Osteocyte (in vitro differentiated cells): ENCODE data around the gene HDGF. TPM values are rescaled to one million over a fixed set of nuclear protein-coding genes. Genes with fewer than 3 reads are reported as not detected.

ENCODE experiments used
- DNase-seq: peaks from one replicate; pipeline ENCODE4 v3.0.0; 2021; ENCODE audit warnings: mixed read lengths; ENCODE audit not compliant: unreplicated experiment; ENCODE audit errors: extremely low spot score
- H3K27ac Mint-ChIP-seq: one replicate; pipeline ENCODE4 v1.8.0; 2021; ENCODE audit warnings: mild to moderate bottlenecking, mixed read lengths; ENCODE audit not compliant: unreplicated experiment
- H3K27me3 Mint-ChIP-seq: one replicate; pipeline ENCODE4 v1.8.0; 2021; ENCODE audit warnings: mixed read lengths; ENCODE audit not compliant: unreplicated experiment
- H3K36me3 Mint-ChIP-seq: one replicate; pipeline ENCODE4 v1.8.0; 2021; ENCODE audit warnings: mixed read lengths; ENCODE audit not compliant: unreplicated experiment
- H3K4me1 Mint-ChIP-seq: one replicate; pipeline ENCODE4 v1.8.0; 2021; ENCODE audit warnings: mixed read lengths; ENCODE audit not compliant: unreplicated experiment
- H3K4me3 Mint-ChIP-seq: one replicate; pipeline ENCODE4 v1.8.0; 2021; ENCODE audit warnings: mild to moderate bottlenecking, moderate library complexity, mixed read lengths; ENCODE audit not compliant: unreplicated experiment
- H3K9me3 Mint-ChIP-seq: one replicate; pipeline ENCODE4 v1.8.0; 2021; ENCODE audit warnings: mixed read lengths; ENCODE audit not compliant: unreplicated experiment
- total RNA-seq: library from RNA; stranded (reverse); gene quantifications from 2 replicates; pipeline ENCODE4 v1.2.1, GENCODE V29; 2021
- TF ChIP-seq, protein P1 (sequence below): fragments of 200-600 bp; sonication (generic); IDR thresholded peaks from 2 replicates; pipeline ENCODE4 v1.5.0; 2021; ENCODE audit warnings: antibody characterized with exemption, mild to moderate bottlenecking, moderate library complexity

HDGF gene
- total RNA-seq, 1 donor from 2014 or later: 213 TPM

DNA sequence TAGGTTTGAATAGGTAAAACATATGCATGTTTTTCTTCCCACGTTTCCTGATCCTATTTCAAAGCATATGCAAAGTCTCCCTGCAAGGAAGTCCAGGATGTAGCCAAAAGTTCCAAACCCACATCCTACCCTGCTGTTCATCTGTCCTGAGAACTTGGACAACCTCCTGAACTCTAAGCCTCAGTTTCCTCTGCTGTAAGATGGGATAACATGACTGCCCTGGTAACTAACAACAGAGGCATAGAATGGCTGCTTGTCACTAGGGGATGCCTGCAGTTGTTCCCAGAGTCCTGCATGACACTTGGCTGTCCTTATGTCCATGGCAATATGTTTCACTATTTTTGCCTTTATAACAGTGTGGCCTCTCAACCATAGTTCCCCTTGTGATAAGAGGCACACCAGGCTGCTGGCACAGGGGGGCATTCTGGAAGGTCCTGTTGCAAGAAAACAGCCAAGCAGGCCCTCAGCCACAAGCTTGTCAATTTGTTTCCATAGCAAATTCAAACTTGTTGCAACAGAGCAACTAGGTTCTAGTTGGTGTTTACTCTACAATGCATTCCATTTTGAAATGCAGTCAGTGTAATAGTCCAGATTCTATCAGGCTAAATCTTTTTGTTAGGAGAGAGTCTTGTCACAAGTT lies 1.5 kb upstream of the HDGF start:
- Mint-ChIP-seq H3K27ac (no peak overlapping the region), H3K36me3 (peaks cover 1% of the 10 kb centered on the region), H3K4me1 (peaks cover 41% of the 10 kb centered on the region), H3K27me3 (no peaks in the 10 kb centered on the region), H3K4me3 (peak overlapping the region; percentile 93), H3K9me3 (no peaks in the 10 kb centered on the region)
- TF ChIP-seq, protein P1, sequence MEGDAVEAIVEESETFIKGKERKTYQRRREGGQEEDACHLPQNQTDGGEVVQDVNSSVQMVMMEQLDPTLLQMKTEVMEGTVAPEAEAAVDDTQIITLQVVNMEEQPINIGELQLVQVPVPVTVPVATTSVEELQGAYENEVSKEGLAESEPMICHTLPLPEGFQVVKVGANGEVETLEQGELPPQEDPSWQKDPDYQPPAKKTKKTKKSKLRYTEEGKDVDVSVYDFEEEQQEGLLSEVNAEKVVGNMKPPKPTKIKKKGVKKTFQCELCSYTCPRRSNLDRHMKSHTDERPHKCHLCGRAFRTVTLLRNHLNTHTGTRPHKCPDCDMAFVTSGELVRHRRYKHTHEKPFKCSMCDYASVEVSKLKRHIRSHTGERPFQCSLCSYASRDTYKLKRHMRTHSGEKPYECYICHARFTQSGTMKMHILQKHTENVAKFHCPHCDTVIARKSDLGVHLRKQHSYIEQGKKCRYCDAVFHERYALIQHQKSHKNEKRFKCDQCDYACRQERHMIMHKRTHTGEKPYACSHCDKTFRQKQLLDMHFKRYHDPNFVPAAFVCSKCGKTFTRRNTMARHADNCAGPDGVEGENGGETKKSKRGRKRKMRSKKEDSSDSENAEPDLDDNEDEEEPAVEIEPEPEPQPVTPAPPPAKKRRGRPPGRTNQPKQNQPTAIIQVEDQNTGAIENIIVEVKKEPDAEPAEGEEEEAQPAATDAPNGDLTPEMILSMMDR: no peak
- DNase-seq: no peak

DNA sequence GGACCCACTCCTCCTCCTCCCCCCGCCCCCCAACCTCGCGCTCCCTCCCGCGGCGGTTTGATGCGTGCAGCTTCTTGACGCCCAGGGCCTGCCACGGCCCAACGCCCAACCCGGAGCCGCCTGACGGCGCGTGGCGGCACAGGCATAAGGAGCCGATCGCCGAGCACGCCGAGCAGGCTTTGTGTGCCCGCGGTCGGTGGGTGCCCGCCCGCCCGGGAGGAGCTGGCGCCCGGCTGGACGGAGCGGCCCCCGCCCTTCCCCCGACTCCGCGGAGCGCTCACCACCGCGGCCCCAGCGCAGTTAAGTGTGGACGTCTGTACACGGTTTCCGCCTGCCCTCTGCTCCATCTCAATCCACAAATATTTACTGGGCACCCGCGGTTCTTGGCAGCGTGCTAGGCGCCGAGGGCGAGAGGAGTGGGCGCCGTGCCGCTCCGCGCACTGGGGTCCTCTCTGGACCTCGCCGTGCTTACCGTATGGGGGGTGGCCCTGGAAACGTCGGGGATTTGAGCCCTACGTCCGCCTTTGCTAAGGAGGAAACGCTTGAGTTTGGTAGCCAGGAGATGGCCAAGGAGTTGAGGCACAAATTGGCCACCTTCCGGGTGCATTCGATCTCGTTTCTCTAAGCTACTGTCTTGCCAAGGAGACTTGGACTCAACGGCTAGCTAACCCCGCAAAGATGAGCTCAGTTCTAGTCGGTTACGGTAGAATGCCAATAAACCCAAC lies 444 bp upstream of the HDGF start:
- no peaks in the 10 kb centered on the region for H3K9me3 Mint-ChIP-seq
- peak overlapping the region; percentile 92 for H3K27ac Mint-ChIP-seq
- H3K4me3 Mint-ChIP-seq: peak overlapping the region; percentile 93
- H3K4me1 Mint-ChIP-seq: peaks cover 50% of the 10 kb centered on the region
- TF ChIP-seq, protein P1: no peak
- H3K27me3 Mint-ChIP-seq: no peaks in the 10 kb centered on the region
- DNase-seq: peak; percentile 98
- peaks cover 1% of the 10 kb centered on the region for H3K36me3 Mint-ChIP-seq

DNA sequence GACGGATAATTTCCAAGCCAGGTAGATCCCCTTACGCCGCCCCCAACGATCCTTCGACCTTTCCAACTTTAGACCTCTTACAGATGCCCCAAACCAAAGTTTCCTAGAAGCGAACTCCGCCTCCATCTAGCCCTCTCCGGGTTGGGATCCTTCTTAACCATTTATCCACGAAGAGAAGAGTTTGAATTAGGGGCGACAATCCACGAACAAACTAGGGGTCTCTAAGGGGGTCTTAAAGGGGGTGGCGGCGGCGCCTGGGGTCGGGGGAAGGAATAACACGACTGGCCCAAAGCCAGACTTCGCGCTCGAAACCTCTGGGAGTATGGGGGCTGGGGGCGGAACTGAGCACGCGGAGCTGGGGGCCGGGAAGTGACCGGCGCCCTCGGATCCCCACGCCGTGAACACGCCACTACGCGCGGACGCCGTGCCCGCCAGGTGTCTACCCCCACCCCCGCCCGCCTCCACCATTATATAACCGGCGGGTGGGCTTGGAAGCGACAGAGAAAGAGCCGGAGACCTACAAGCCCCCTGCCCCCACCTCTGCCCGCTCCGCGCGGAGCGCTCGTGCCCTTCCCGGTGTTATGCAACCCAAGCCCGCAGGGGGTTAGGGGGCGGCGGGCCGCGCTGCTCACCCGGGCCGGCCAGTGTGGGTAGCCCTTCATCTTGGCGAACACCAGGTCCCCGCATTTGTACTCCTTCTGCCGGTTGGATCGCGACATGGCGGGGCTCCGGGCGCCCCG lies 594 bp downstream of the HDGF start:
- H3K9me3 Mint-ChIP-seq: no peaks in the 10 kb centered on the region
- H3K36me3 Mint-ChIP-seq: peaks cover 3% of the 10 kb centered on the region
- H3K27ac Mint-ChIP-seq: peak overlapping the region; percentile 100
- peaks cover 61% of the 10 kb centered on the region for H3K4me1 Mint-ChIP-seq
- peak overlapping the region; percentile 88 for H3K4me3 Mint-ChIP-seq
- TF ChIP-seq, protein P1: peak; percentile 4
- no peak for DNase-seq
- no peaks in the 10 kb centered on the region for H3K27me3 Mint-ChIP-seq

DNA sequence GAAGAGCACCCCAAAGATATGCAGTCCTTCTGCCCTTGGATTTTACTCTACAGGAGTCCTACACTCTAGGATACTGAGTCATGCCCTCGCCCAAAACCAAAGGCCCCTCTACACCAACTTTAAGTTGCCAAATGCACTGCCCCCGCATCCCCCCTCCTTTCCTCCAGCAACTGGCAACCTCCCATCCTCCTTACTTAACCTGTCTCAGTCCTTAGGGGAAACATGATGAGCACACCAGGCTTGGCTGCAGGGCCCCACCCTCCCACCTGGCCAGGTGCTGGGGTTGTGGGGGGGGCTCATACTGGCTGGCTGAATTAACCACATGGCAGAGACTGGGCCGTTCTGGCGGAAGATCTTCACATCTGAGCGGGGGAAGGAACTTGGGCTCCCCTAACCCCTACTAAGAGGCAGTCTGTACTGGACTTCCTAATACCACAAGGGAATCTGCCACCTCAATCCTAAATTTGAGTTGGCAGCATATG lies 1.2 kb downstream of the HDGF start:
- TF ChIP-seq, protein P1: no peak

More for the DNA sequence above, 1.2 kb downstream of the HDGF start:
- Mint-ChIP-seq H3K4me1 (peaks cover 66% of the 10 kb centered on the region), H3K36me3 (peaks cover 3% of the 10 kb centered on the region), H3K27ac (peak overlapping the region; percentile 100), H3K9me3 (no peaks in the 10 kb centered on the region), H3K27me3 (no peaks in the 10 kb centered on the region), H3K4me3 (peak overlapping the region; percentile 88)
- no peak for DNase-seq
